ENCODE data around the gene EXOC6. TPM values are rescaled to one million over a fixed set of nuclear protein-coding genes. Genes with fewer than 3 reads are reported as not detected.

Gene EXOC6
- total RNA-seq, 6 experiments from 2014 or later: 5.5 to 15.6 (median 9.9) TPM

- Histone ChIP-seq H3K27ac (no peak overlapping the region), H3K4me1 (no peaks in the 10 kb centered on the region), H3K9me3 (no peaks in the 10 kb centered on the region), H3K4me3 (no peak overlapping the region), H3K36me3 (no peaks in the 10 kb centered on the region), H3K27me3 (no peaks in the 10 kb centered on the region)
- DNase-seq (no peak), ATAC-seq (no peak)
- TF ChIP-seq POLR2A (IDR thresholded peaks at IDR 0.05): no peak
- no peak for TF ChIP-seq CTCF (IDR thresholded peaks at IDR 0.05)
- intact Hi-C loops (cut with DNase I): no loop called here
- WGBS (ENCODE audit: insufficient coverage, low coverage, low lambda C conversion rate, missing lambda C conversion rate): 70% methylated on average over 1 of the region's 1 CpG
Observed at GRCh38 chr10:92989250-92989649, 140.9 kb downstream of the EXOC6 start.

- WGBS (ENCODE audit: insufficient coverage, low coverage, low lambda C conversion rate, missing lambda C conversion rate): 67% methylated on average over 1 of the region's 1 CpG
- H3K27me3 ChIP-seq: no peaks in the 10 kb centered on the region
- DNase-seq (no peak), ATAC-seq (no peak)
- H3K36me3 ChIP-seq: no peaks in the 10 kb centered on the region
- H3K27ac ChIP-seq: no peak overlapping the region
- no peaks in the 10 kb centered on the region for H3K4me1 ChIP-seq
- intact Hi-C loops (cut with DNase I): no loop called here
- H3K9me3 ChIP-seq: no peaks in the 10 kb centered on the region
- no peak overlapping the region for H3K4me3 ChIP-seq
- no peak for TF ChIP-seq CTCF (IDR thresholded peaks at IDR 0.05)
- TF ChIP-seq POLR2A (IDR thresholded peaks at IDR 0.05): no peak
Observed at GRCh38 chr10:92990615-92991014, 142.3 kb downstream of the EXOC6 start.

- no peak overlapping the region for H3K27ac ChIP-seq
Observed at GRCh38 chr10:92991513-92991912, 143.2 kb downstream of the EXOC6 start.

GRCh38 chr10:92993699-92994272 is 145.5 kb downstream of the EXOC6 start:
- WGBS (ENCODE audit: insufficient coverage, low coverage, low lambda C conversion rate, missing lambda C conversion rate): 80% methylated on average over 2 of the region's 2 CpGs
- no peaks in the 10 kb centered on the region for H3K4me1 ChIP-seq
- DNase-seq (no peak), ATAC-seq (no peak)
- no peak overlapping the region for H3K4me3 ChIP-seq
- no peak overlapping the region for H3K27ac ChIP-seq
- H3K9me3 ChIP-seq: no peaks in the 10 kb centered on the region
- H3K27me3 ChIP-seq: no peaks in the 10 kb centered on the region
- intact Hi-C loops (cut with DNase I): no loop called here
- TF ChIP-seq POLR2A (IDR thresholded peaks at IDR 0.05): no peak
- TF ChIP-seq CTCF (IDR thresholded peaks at IDR 0.05): no peak
- H3K36me3 ChIP-seq: no peaks in the 10 kb centered on the region

More at GRCh38 chr10:92991513-92991912, 143.2 kb downstream of the EXOC6 start:
- no peaks in the 10 kb centered on the region for H3K9me3 ChIP-seq
- H3K36me3 ChIP-seq: no peaks in the 10 kb centered on the region
- intact Hi-C loops (cut with DNase I): no loop called here
- ATAC-seq (no peak), DNase-seq (no peak)
- no peaks in the 10 kb centered on the region for H3K27me3 ChIP-seq
- H3K4me1 ChIP-seq: no peaks in the 10 kb centered on the region
- no peak overlapping the region for H3K4me3 ChIP-seq
- TF ChIP-seq CTCF (IDR thresholded peaks at IDR 0.05) (no peak), POLR2A (IDR thresholded peaks at IDR 0.05) (no peak)
- 66% methylated on average over 2 of the region's 2 CpGs for WGBS (ENCODE audit: insufficient coverage, low coverage, low lambda C conversion rate, missing lambda C conversion rate)

GRCh38 chr10:92995509-92995908 is 147.2 kb downstream of the EXOC6 start:
- H3K9me3 ChIP-seq: no peaks in the 10 kb centered on the region
- TF ChIP-seq POLR2A (IDR thresholded peaks at IDR 0.05): no peak
- TF ChIP-seq CTCF (IDR thresholded peaks at IDR 0.05): no peak
- DNase-seq (no peak), ATAC-seq (no peak)
- H3K4me1 ChIP-seq: no peaks in the 10 kb centered on the region
- intact Hi-C loops (cut with DNase I): no loop called here
- H3K4me3 ChIP-seq: no peak overlapping the region
- H3K36me3 ChIP-seq: no peaks in the 10 kb centered on the region
- 95% methylated on average over 3 of the region's 3 CpGs for WGBS (ENCODE audit: insufficient coverage, low coverage, low lambda C conversion rate, missing lambda C conversion rate)
- no peaks in the 10 kb centered on the region for H3K27me3 ChIP-seq
- no peak overlapping the region for H3K27ac ChIP-seq
